Sigmoid colon (tissue), 7 donors: ENCODE results near the gene BCL2L2. TPM values are rescaled to one million over a fixed set of nuclear protein-coding genes. Genes with fewer than 3 reads are reported as not detected.

Experiments used
- DNase-seq: peaks from one replicate; pipeline ENCODE4 v3.0.0-alpha.2; 2019
- H3K27ac ChIP-seq, 4 donors: fragments of 200-600 bp; sonication (generic); one replicate each; pipeline ENCODE4 v1.5.1; 2016 to 2019; ENCODE audit warnings: mild to moderate bottlenecking in 1 of 4
- H3K27me3 ChIP-seq, 3 donors: fragments of 200-600 bp; sonication (generic); one replicate each; pipeline ENCODE4 v1.5.1; 2019; ENCODE audit warnings: mild to moderate bottlenecking in 1 of 3
- H3K36me3 ChIP-seq, 4 donors: fragments of 200-600 bp; sonication (generic); one replicate each; pipeline ENCODE4 v1.5.1; 2016 to 2019
- H3K4me1 ChIP-seq, 4 donors: fragments of 200-600 bp; sonication (generic); one replicate each; pipeline ENCODE4 v1.5.1; 2017 to 2019
- H3K4me3 ChIP-seq, 4 donors: fragments of 200-600 bp; sonication (generic); one replicate each; pipeline ENCODE4 v1.5.1; 2017 to 2019; ENCODE audit warnings: mild to moderate bottlenecking in 2 of 4, moderate library complexity in 1 of 4
- H3K9me3 ChIP-seq, 4 donors: fragments of 200-600 bp in 3 of 4; sonication (generic) in 3 of 4; one replicate each; pipeline versions ENCODE4 v1.5.1 to v1.6.1; 2013 to 2019
- EP300 ChIP-seq, 4 donors: sonication (generic); formaldehyde crosslinking; IDR thresholded peaks; one replicate each; pipeline ENCODE4 v1.6.1; 2017; ENCODE audit warnings: antibody characterized with exemption in 4 of 4
- POLR2A ChIP-seq, 2 donors: fragments of 450-650 bp; IDR thresholded peaks; one replicate each; pipeline ENCODE4 v1.6.1; 2016; ENCODE audit warnings: antibody characterized with exemption in 2 of 2, mild to moderate bottlenecking in 2 of 2, moderate library complexity in 2 of 2
- POLR2AphosphoS5 ChIP-seq, 4 donors: sonication (generic); formaldehyde crosslinking; IDR thresholded peaks; one replicate each; pipeline ENCODE4 v1.6.1; 2017; ENCODE audit warnings: antibody characterized with exemption in 4 of 4
- WGBS, 2 donors: extraction: QIAGEN DNeasy Blood & Tissue Kit; methylation state at CpG; one replicate each; pipeline ENCODE4 v1.1.7; 2013; 5-methylcytosine and 5-hydroxymethylcytosine counted together
- intact Hi-C: fragments of 100-400 bp; cut with DNase I; formaldehyde crosslinking; loops from one replicate; pipeline ENCODE4 v1.15.1; 2023
- polyA plus RNA-seq, 3 donors: library from polyadenylated mRNA; stranded (reverse); fragments of 200-250 nt; gene quantifications; one replicate each; pipeline ENCODE4 v1.2.3, GENCODE V29; 2013
- total RNA-seq, 4 donors: library from RNA; depleted of rRNA; stranded (reverse); fragments of >200 nt; gene quantifications; one replicate each; pipeline ENCODE4 v1.1.0, GENCODE V29; 2016
- TF ChIP-seq, protein P1 (sequence below), 4 experiments: fragments of 450-650 bp in 3 of 4; fragments of 200-600 bp in 1 of 4; IDR thresholded peaks; one replicate each; pipeline ENCODE4 v1.5.1; 2016 to 2019; ENCODE audit warnings: antibody characterized with exemption in 4 of 4, mild to moderate bottlenecking in 3 of 4, moderate library complexity in 2 of 4
- donor health status: healthy with polysubstance abuse.
- donor health status: Bipolar disorder and iron deficiency.
- donor health status: healthy.

The BCL2L2 gene
- total and polyA plus RNA-seq, 7 donors = 57.0 to 118 (median 75.9) TPM

DNA sequence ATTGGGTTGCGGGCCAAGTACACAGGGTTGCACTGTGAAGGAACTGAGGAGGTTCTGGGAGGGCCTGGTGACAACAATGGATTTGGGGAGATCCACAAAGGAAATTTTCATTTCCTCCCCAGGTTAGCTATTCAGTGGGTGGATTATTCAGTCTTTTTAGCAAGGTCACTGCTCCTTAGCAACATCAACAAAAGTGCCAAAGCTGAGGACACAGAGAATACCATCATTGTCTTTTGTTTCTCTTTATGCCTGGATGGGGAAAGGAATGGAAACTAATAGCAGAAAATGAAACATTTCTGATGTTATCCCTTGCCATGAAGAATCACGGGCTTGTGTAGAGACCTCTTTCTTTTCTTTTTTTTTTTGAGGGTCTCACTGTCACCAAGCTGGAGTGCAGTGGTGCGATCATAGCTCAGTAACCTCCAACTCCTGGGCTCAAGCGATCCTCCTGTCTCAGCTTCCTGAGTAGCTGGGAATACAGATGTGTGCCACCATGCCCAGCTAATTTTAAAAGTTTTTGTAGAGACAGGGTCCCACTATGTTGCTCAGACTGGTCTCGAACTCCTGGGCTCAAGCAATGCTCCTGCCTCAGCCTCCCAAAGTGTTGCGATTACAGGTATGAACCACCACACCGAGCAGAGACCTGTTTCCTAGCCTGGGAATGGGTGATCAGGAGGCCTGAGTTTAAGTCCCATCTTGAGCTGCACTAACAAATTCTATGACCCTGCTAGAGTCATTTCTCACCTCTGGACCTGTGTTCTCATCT is 10.4 kb upstream of the BCL2L2 start:
- H3K9me3 ChIP-seq = no peaks in the 10 kb centered on the region
- H3K4me1 ChIP-seq = peaks cover 0 to 24% (median 19%) of the 10 kb centered on the region in 4 donors
- no peak overlapping the region for H3K27ac ChIP-seq
- TF ChIP-seq, protein P1, sequence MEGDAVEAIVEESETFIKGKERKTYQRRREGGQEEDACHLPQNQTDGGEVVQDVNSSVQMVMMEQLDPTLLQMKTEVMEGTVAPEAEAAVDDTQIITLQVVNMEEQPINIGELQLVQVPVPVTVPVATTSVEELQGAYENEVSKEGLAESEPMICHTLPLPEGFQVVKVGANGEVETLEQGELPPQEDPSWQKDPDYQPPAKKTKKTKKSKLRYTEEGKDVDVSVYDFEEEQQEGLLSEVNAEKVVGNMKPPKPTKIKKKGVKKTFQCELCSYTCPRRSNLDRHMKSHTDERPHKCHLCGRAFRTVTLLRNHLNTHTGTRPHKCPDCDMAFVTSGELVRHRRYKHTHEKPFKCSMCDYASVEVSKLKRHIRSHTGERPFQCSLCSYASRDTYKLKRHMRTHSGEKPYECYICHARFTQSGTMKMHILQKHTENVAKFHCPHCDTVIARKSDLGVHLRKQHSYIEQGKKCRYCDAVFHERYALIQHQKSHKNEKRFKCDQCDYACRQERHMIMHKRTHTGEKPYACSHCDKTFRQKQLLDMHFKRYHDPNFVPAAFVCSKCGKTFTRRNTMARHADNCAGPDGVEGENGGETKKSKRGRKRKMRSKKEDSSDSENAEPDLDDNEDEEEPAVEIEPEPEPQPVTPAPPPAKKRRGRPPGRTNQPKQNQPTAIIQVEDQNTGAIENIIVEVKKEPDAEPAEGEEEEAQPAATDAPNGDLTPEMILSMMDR (IDR thresholded peaks at IDR 0.05) = no peak
- no peak for TF ChIP-seq EP300 (IDR thresholded peaks at IDR 0.05)
- no peak for TF ChIP-seq POLR2A (IDR thresholded peaks at IDR 0.05)
- no peak for TF ChIP-seq POLR2AphosphoS5 (IDR thresholded peaks at IDR 0.05)
- H3K4me3 ChIP-seq = no peak overlapping the region
- WGBS, 2 donors = 95 to 96% methylated on average over 7 of the region's 7 CpGs
- H3K36me3 ChIP-seq = peaks cover 0 to 21% (median 0%) of the 10 kb centered on the region in 4 donors
- H3K27me3 ChIP-seq = no peaks in the 10 kb centered on the region
- intact Hi-C loops = no loop called here
- no peak for DNase-seq

DNA sequence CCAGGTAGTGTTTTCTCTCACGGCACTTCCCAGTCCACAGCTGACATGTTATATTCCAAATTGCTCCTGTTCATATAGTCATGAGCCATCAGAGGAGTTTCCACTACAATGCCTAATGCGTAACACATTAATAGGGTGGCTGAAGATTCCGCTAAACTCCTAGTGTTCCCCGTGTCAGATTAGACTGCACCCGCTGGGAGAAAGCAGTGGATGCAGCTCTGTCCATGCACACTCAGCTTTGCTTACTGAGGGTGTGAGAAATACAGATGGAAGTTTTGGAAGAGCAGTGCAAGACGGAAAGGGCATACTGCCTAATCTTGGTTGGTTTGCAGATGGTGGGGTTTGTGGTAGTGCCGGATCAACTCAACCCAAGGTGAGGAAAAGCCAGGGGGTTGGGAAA is 9.5 kb upstream of the BCL2L2 start:
- intact Hi-C loops = no loop called here
- no peak overlapping the region for H3K27ac ChIP-seq

DNA sequence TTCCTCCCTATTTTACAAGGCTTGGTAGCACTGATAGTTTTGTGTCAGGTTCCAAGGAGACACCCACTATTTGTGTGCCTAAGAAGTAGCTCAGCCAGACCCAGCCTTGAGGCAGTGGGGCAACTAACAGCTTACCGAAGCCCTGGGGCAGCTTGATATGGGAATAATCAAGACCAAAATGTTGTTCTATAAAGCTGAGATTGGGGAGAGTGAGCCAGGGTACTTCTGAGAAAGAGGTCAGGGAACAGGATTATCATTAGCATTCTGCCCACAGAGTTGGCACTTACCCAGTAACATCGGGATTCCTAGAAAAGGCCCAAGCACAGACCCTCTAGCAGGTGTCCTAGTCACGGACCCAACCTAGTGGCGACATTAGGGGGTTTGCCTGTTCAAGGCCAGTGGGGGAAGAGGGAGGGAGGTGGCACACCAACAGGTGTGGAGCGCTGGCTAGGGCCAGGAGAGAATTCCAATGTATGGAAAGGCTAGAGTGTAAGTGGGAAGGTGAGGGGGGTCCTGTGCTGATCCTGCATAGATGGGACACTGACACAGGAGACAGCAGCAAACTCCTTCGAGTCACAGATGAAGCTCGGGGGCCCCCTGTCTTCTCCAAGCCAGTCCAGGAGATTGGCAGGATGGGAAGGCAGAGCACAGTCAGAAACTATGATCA is 8.9 kb upstream of the BCL2L2 start:
- Histone ChIP-seq H3K4me3 (no peak overlapping the region), H3K27me3 (no peaks in the 10 kb centered on the region), H3K36me3 (peaks cover 0 to 21% (median 0%) of the 10 kb centered on the region in 4 donors), H3K4me1 (peaks cover 0 to 28% (median 21%) of the 10 kb centered on the region in 4 donors), H3K27ac (peak overlapping the region in 1 of 4 donors; percentile 99), H3K9me3 (no peaks in the 10 kb centered on the region)
- DNase-seq = no peak
- 95 to 97% methylated on average over 7 of the region's 7 CpGs for WGBS, 2 donors
- no peak for TF ChIP-seq POLR2AphosphoS5 (IDR thresholded peaks at IDR 0.05)
- no peak for TF ChIP-seq EP300 (IDR thresholded peaks at IDR 0.05)
- TF ChIP-seq, protein P1 (IDR thresholded peaks at IDR 0.05) = no peak
- no peak for TF ChIP-seq POLR2A (IDR thresholded peaks at IDR 0.05)
- intact Hi-C loops = no loop called here

More for the DNA sequence above, 9.5 kb upstream of the BCL2L2 start:
- 90 to 91% methylated on average over 7 of the region's 7 CpGs for WGBS, 2 donors
- Histone ChIP-seq H3K9me3 (no peaks in the 10 kb centered on the region), H3K4me1 (peaks cover 0 to 24% (median 19%) of the 10 kb centered on the region in 4 donors), H3K4me3 (no peak overlapping the region), H3K27me3 (no peaks in the 10 kb centered on the region), H3K36me3 (peaks cover 0 to 21% (median 0%) of the 10 kb centered on the region in 4 donors)
- TF ChIP-seq POLR2AphosphoS5 (IDR thresholded peaks at IDR 0.05) (no peak), EP300 (IDR thresholded peaks at IDR 0.05) (no peak), POLR2A (IDR thresholded peaks at IDR 0.05) (no peak)
- TF ChIP-seq, protein P1 (IDR thresholded peaks at IDR 0.05) = no peak
- DNase-seq = no peak

DNA sequence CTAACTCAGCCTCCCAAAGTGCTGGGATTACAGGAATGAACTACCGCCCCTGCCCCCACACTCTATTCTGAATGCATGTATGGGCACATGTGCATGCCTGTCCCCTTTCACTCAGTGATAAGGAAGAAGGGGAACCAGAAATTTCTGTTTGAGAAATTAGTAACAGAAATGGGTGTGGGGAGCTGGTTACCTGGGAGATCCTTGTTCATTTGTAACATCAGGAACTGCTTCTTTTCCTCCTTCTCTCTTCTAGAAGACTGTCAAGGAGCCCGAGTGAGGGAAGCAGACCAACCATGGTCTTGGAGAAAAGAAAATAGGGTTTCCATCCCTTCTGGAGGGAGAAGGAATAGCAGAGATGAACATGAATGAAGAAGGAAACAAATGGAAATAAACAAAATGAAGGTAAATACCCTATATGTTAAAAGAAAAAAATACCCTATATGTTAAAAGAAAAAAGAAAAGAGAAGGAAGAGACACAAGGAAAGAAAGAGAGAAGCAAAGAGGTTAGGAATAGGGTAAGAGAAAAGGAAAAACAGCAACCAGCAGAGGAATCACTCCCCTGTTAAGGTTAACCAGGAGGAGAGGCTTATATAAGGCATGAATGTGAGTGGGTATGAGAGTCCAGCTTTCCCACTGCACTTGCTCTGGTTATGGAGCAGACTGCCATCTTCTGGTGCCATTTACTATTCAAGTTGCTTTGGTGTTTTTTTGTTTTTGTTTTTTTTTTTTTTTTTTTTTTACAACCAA is 7.2 kb upstream of the BCL2L2 start:
- H3K27me3 ChIP-seq = no peaks in the 10 kb centered on the region
- peaks cover 0 to 33% (median 26%) of the 10 kb centered on the region in 4 donors for H3K4me1 ChIP-seq
- H3K27ac ChIP-seq = peak overlapping the region; percentile 92 to 100 (median 100)
- no peak overlapping the region for H3K4me3 ChIP-seq
- H3K9me3 ChIP-seq = no peaks in the 10 kb centered on the region
- H3K36me3 ChIP-seq = peaks cover 0 to 21% (median 0%) of the 10 kb centered on the region in 4 donors
- TF ChIP-seq POLR2A (IDR thresholded peaks at IDR 0.05) = no peak
- no peak for TF ChIP-seq EP300 (IDR thresholded peaks at IDR 0.05)
- TF ChIP-seq POLR2AphosphoS5 (IDR thresholded peaks at IDR 0.05) = no peak
- TF ChIP-seq, protein P1 (IDR thresholded peaks at IDR 0.05) = no peak
- no peak for DNase-seq
- WGBS, 2 donors = 60 to 80% methylated on average over 2 of the region's 2 CpGs
- intact Hi-C loops = loop anchor here (1.0 kb wide), 1 partner anchor 34 kb away; no protein-coding TSS in a partner anchor
